Astrocyte of the spinal cord (primary cell): ENCODE data around the gene DCLK3.
A peak's percentile ranks its signal among the peaks of the same experiment; 100 is the strongest.

Experiments used
- DNase-seq: peaks from one replicate; pipeline ENCODE4 v3.0.0; 2011; ENCODE audit warnings: low read depth, low spot score
- H3K4me3 ChIP-seq: 2 replicates; pipeline ENCODE4 v1.5.1; 2011; ENCODE audit warnings: low read depth, mild to moderate bottlenecking, low read length, moderate library complexity
- in situ Hi-C: cut with HindIII; loops from 2 replicates; pipeline ENCODE4 v1.10.0; 2017; ENCODE audit warnings: low sequenced_read_pairs
- TF ChIP-seq, protein P1 (sequence below): IDR thresholded peaks from 2 replicates; pipeline ENCODE4 v1.5.1; 2012; ENCODE audit warnings: low read depth, mild to moderate bottlenecking, low read length, inconsistent platforms

DCLK3 gene

DNA sequence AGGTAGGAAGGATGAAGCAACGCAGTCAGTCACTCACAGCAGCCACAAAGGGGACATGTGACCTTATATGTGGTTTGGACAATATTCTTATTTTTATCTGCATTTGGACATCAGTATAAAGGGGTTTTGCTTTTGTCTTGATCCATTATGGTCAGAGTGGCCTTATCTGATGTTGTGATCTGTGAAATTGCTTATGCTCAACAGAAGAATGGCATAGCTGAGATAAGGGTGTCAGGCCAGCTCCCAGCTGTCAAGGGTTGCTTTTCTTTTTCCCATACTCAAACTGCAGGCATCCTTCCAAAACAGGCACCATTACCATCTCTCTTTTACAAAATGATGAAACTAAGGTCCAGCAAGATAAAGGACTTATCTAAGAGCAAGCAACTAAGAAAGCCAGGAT lies 28.1 kb downstream of the DCLK3 start:
- DNase-seq: no peak

DNA sequence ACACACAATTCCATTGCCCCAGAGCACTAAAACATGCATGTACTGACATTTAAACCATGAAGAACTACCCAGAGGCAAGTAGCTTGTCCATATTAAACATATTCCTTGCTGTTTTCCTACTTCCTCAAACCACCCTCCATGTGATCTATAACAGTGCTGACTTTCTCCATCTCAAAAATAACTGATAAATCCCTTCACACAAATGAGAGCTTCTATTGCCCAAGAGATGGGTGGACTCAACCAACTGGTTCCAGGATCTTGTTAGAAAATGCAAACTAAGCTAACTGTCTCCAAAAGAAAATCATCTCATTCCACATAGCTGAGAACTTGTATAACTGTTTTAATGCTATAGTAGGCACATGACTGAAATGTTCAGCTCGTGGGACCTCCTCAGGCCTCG lies 29.6 kb downstream of the DCLK3 start:
- TF ChIP-seq, protein P1, sequence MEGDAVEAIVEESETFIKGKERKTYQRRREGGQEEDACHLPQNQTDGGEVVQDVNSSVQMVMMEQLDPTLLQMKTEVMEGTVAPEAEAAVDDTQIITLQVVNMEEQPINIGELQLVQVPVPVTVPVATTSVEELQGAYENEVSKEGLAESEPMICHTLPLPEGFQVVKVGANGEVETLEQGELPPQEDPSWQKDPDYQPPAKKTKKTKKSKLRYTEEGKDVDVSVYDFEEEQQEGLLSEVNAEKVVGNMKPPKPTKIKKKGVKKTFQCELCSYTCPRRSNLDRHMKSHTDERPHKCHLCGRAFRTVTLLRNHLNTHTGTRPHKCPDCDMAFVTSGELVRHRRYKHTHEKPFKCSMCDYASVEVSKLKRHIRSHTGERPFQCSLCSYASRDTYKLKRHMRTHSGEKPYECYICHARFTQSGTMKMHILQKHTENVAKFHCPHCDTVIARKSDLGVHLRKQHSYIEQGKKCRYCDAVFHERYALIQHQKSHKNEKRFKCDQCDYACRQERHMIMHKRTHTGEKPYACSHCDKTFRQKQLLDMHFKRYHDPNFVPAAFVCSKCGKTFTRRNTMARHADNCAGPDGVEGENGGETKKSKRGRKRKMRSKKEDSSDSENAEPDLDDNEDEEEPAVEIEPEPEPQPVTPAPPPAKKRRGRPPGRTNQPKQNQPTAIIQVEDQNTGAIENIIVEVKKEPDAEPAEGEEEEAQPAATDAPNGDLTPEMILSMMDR: no peak
- in situ Hi-C loops: no loop called here

More for the DNA sequence above, 28.1 kb downstream of the DCLK3 start:
- TF ChIP-seq, protein P1: no peak
- no peak overlapping the region for H3K4me3 ChIP-seq
- in situ Hi-C loops: no loop called here

DNA sequence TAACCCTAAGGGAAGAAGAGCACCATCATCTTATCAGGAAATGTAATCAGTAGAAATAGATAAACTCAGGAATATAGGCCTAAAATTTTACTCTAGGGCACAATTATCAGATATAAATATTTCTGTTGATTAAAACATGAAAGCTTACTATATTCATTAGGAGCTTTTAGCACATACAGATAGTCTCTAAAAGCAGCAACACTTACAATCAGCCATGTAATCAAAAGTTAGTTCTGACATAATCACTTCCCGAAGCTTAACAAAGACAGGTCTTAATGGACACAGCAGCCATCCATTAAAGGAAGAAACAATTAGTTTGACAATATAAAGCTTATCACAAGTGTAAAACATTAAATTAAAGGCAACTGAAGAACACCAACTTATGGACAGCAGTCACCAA lies 30.6 kb downstream of the DCLK3 start:
- no peak overlapping the region for H3K4me3 ChIP-seq
- in situ Hi-C loops: no loop called here
- TF ChIP-seq, protein P1: no peak
- no peak for DNase-seq

More for the DNA sequence above, 29.6 kb downstream of the DCLK3 start:
- H3K4me3 ChIP-seq: no peak overlapping the region
- no peak for DNase-seq

DNA sequence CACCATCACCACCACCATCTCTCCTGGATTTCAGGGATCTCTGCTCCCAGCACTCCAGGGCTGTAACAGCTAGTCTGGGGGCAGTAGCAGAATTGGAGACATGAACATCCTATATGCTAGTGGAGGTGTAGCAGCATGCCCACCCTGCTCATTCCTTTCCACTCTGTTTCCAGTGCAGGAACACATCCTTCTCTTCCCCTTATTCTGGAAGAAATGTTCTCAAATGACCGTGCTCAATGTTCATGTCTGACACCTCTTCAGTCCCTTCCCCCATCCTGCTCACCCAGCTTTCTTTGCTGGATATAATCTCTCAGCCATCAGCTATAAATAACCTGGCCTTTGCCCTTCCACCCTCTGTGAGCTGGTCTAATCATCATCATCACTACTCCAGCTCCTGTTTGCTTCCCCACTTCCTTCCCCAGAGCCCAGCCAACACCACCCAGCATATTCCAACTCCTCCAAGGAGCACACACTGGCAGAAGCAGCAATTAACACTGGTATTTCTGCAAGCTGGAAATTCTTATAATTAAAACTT lies 31.1 kb downstream of the DCLK3 start:
- no peak for DNase-seq
- in situ Hi-C loops: no loop called here
- TF ChIP-seq, protein P1: no peak
- no peak overlapping the region for H3K4me3 ChIP-seq

DNA sequence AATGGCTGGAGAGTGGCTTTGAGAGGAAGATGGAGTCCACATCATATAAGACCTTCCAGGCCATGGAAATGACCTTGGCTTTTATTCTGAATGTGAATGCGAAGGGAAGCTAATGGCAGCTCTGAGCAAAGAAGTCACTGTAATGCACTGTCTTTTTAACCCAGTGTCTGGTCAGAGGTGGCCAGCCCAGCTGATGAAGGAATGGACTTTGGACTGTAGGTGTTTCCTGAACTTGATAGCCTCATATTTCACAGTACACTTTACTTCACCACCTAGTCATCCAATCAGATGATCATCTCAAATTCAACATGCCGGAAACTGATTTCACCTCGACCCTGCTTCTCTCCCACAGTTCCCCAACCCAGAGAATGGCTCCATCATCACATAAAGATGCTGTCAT lies 33.4 kb downstream of the DCLK3 start:
- no peak overlapping the region for H3K4me3 ChIP-seq
- TF ChIP-seq, protein P1: no peak
- in situ Hi-C loops: no loop called here

DNA sequence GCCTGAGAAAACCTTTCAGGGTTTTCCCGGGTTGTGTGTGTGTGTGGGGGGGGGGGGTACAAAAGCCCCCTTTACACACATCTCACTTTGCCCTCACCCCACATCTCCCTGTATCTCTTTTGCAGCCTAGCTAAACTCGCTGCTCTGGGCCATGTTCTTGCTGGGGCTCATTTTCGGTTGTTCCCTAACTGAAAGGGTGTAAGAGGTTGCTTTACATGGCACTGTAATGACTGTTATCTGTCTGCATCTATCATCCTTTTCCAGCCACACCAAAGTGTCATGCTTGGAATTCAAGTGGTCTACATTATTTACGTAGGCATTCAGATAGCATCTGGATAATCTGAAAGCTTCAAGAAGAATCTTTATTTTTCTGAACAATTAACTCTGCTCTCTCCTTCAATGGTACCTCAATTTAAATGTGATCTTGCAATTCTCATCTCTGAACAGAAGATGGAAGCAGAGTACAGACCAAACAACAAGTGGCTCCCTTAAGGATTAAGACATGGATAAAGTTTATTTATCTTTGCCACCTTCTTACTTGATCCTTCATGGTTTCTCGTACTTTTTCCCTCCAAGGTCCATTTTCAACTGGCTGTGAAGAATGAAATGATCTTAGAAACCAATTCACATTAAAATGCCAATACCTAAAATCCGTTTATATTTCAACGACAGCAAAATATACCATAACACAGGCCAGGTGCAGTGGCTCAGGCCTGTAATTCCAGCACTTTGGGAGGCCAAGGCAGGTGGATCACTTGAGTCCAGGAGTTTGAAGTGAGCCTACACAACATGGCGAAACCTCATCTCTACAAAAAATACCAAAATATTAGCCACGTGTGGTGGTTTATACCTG lies 34.9 kb downstream of the DCLK3 start:
- TF ChIP-seq, protein P1: peak; percentile 68
- in situ Hi-C loops: no loop called here
- no peak overlapping the region for H3K4me3 ChIP-seq
- DNase-seq: peak; percentile 66

More for the DNA sequence above, 33.4 kb downstream of the DCLK3 start:
- no peak for DNase-seq
